SK-N-SH (cell line): ENCODE data around the gene PASK. TPM values are rescaled to one million over a fixed set of nuclear protein-coding genes. Genes with fewer than 3 reads are reported as not detected.

Experiments used
- CTCF ChIA-PET: fragments of 300-600, 350-600 bp; formaldehyde crosslinking; extraction: SDS; loops from one replicate; lab custom pipeline; 2021; lab: Yijun Ruan, JAX
- POLR2A ChIA-PET: fragments of 350-600 bp; sonication (Branson Sonifier 250); formaldehyde crosslinking; extraction: SDS; loops from one replicate; lab custom pipeline; 2020; ENCODE audit warnings: antibody characterized with exemption, inconsistent platforms; lab: Yijun Ruan, JAX
- DNase-seq: peaks from one replicate; pipeline ENCODE4 v3.0.0; 2012
- H2AFZ ChIP-seq: fragments of 200-600 bp; sonication (generic); 2 replicates; pipeline ENCODE4 v1.8.1; 2016; ENCODE audit warnings: antibody characterized with exemption, mild to moderate bottlenecking, low read depth
- H3F3A ChIP-seq: fragments of 200-600 bp; sonication (generic); replicated peaks from 2 replicates; pipeline ENCODE3; 2016; ENCODE audit warnings: antibody characterized with exemption, mild to moderate bottlenecking; ENCODE audit not compliant: insufficient read depth
- H3K27ac ChIP-seq, 2 experiments: fragments of 200-500 bp in 1 of 2; fragments of 200-600 bp in 1 of 2; sonication (Bioruptor generic) in 1 of 2; sonication (generic), shearing (Covaris generic) in 1 of 2; 2 replicates each; pipeline versions ENCODE4 v1.5.1 to v1.6.1; 2014 to 2016; ENCODE audit warnings: low read depth in 2 of 2, inconsistent platforms in 1 of 2, low read length in 1 of 2, mild to moderate bottlenecking in 1 of 2, mixed read lengths in 1 of 2
- H3K27me3 ChIP-seq: fragments of 200-600 bp; sonication (generic), shearing (Covaris generic); 2 replicates; pipeline ENCODE4 v1.6.1; 2016; ENCODE audit warnings: mixed run types; ENCODE audit not compliant: insufficient read depth
- H3K36me3 ChIP-seq, 2 experiments: fragments of 200-500 bp in 1 of 2; fragments of 200-600 bp in 1 of 2; sonication (Bioruptor generic) in 1 of 2; sonication (generic) in 1 of 2; replicated peaks in 1 of 2; 2 replicates each; pipeline versions ENCODE3 to v1.5.1; 2014 to 2016; ENCODE audit warnings: low read length in 1 of 2, mild to moderate bottlenecking in 1 of 2; ENCODE audit not compliant: insufficient read depth in 2 of 2, control insufficient read depth in 1 of 2
- H3K4me1 ChIP-seq, 2 experiments: fragments of 200-500 bp in 1 of 2; fragments of 200-600 bp in 1 of 2; sonication (Bioruptor generic) in 1 of 2; sonication (generic), shearing (Covaris generic) in 1 of 2; 2 replicates each; pipeline versions ENCODE4 v1.5.1 to v1.6.1; 2014 to 2016; ENCODE audit warnings: low read depth in 1 of 2, low read length in 1 of 2, mixed run types in 1 of 2; ENCODE audit not compliant: insufficient read depth in 2 of 2, control insufficient read depth in 1 of 2
- H3K4me2 ChIP-seq: fragments of 200-600 bp; sonication (generic), shearing (Covaris generic); 2 replicates; pipeline ENCODE4 v1.6.1; 2017; ENCODE audit warnings: mixed run types
- H3K4me3 ChIP-seq, 2 experiments: fragments of 200-500 bp in 1 of 2; fragments of 200-600 bp in 1 of 2; sonication (Bioruptor generic) in 1 of 2; sonication (generic), shearing (Covaris generic) in 1 of 2; 2 replicates each; pipeline versions ENCODE4 v1.5.1 to v1.8.1; 2014 to 2016; ENCODE audit warnings: low read depth in 2 of 2, inconsistent platforms in 1 of 2, low read length in 1 of 2, mild to moderate bottlenecking in 1 of 2, mixed read lengths in 1 of 2, moderate library complexity in 1 of 2
- H3K79me2 ChIP-seq: fragments of 200-600 bp; sonication (generic); 2 replicates; pipeline ENCODE4 v1.8.1; 2017; ENCODE audit warnings: mild to moderate bottlenecking; ENCODE audit not compliant: insufficient read depth
- H3K9ac ChIP-seq: fragments of 200-600 bp; sonication (generic); 2 replicates; pipeline ENCODE4 v1.6.1; 2017; ENCODE audit warnings: mixed run types
- H3K9me2 ChIP-seq: fragments of 200-600 bp; sonication (generic); 2 replicates; pipeline ENCODE4 v1.6.1; 2017; ENCODE audit warnings: mixed run types
- H3K9me3 ChIP-seq: fragments of 200-600 bp; sonication (generic); 2 replicates; pipeline ENCODE4 v1.6.1; 2017; ENCODE audit warnings: mixed run types, mild to moderate bottlenecking, moderate library complexity
- H4K20me1 ChIP-seq: fragments of 200-600 bp; sonication (generic); 2 replicates; pipeline ENCODE4 v1.6.1; 2017; ENCODE audit warnings: mild to moderate bottlenecking, mixed run types; ENCODE audit not compliant: insufficient read depth
- CTCF ChIP-seq: fragments of 200-600 bp; sonication (generic); IDR thresholded peaks from 2 replicates; pipeline ENCODE4 v1.6.1; 2017; ENCODE audit warnings: antibody characterized with exemption, mild to moderate bottlenecking, moderate library complexity
- EP300 ChIP-seq, 2 experiments: IDR thresholded peaks; 2 replicates each; pipeline versions ENCODE4 v1.4.0 to v1.6.1; 2012; ENCODE audit warnings: borderline replicate concordance in 1 of 2, low read depth in 1 of 2, low read length in 1 of 2
- EZH2phosphoT487 ChIP-seq: fragments of 200-600 bp; sonication (generic); IDR thresholded peaks from 2 replicates; pipeline ENCODE4 v1.6.1; 2017; ENCODE audit warnings: low read depth, mixed run types, mild to moderate bottlenecking, antibody characterized with exemption, moderate library complexity, borderline replicate concordance
- FOSL2 ChIP-seq: IDR thresholded peaks from 2 replicates; pipeline ENCODE4 v1.4.0; 2012; ENCODE audit warnings: low read depth, mild to moderate bottlenecking, moderate library complexity, borderline replicate concordance
- FOXM1 ChIP-seq: IDR thresholded peaks from 2 replicates; pipeline ENCODE4 v1.4.0; 2012; ENCODE audit warnings: low read depth, mild to moderate bottlenecking
- JUND ChIP-seq: IDR thresholded peaks from 2 replicates; pipeline ENCODE4 v1.4.0; 2012
- MAX ChIP-seq: IDR thresholded peaks from 2 replicates; pipeline ENCODE4 v1.4.0; 2012; ENCODE audit warnings: low read depth
- MEF2A ChIP-seq: IDR thresholded peaks from 2 replicates; pipeline ENCODE4 v1.4.0; 2012; ENCODE audit warnings: low read depth, borderline replicate concordance
- MXI1 ChIP-seq: IDR thresholded peaks from 2 replicates; pipeline ENCODE4 v1.6.1; 2012; ENCODE audit warnings: mild to moderate bottlenecking, low read depth, low read length, improper control_type of control experiment
- NFIC ChIP-seq: IDR thresholded peaks from 2 replicates; pipeline ENCODE4 v1.4.0; 2012; ENCODE audit warnings: borderline replicate concordance
- NRF1 ChIP-seq: IDR thresholded peaks from 2 replicates; pipeline ENCODE4 v1.6.1; 2012; ENCODE audit warnings: low read depth, mild to moderate bottlenecking, low read length
- PBX3 ChIP-seq: IDR thresholded peaks from 2 replicates; pipeline ENCODE4; 2012
- POLR2AphosphoS5 ChIP-seq: IDR thresholded peaks from 2 replicates; pipeline ENCODE4 v1.6.1; 2012; ENCODE audit warnings: low read depth, low read length
- RFX5 ChIP-seq: IDR thresholded peaks from 2 replicates; pipeline ENCODE4 v1.6.1; 2012; ENCODE audit warnings: mild to moderate bottlenecking, improper control_type of control experiment, low read length
- RXRA ChIP-seq: IDR thresholded peaks from 2 replicates; pipeline ENCODE4 v1.4.0; 2012; ENCODE audit warnings: low read depth, mild to moderate bottlenecking, borderline replicate concordance
- TCF12 ChIP-seq: IDR thresholded peaks from 2 replicates; pipeline ENCODE4 v1.4.0; 2012
- TEAD4 ChIP-seq: IDR thresholded peaks from 2 replicates; pipeline ENCODE4 v1.4.0; 2012; ENCODE audit warnings: mild to moderate bottlenecking, borderline replicate concordance; ENCODE audit not compliant: insufficient read depth
- YY1 ChIP-seq: IDR thresholded peaks from 2 replicates; pipeline ENCODE4 v1.4.0; 2012; ENCODE audit warnings: low read depth, mild to moderate bottlenecking
- WGBS: methylation state at CpG from one replicate; pipeline ENCODE4 v1.1.6; 2017; ENCODE audit warnings: low lambda C conversion rate; 5-methylcytosine and 5-hydroxymethylcytosine counted together
- polyA plus RNA-seq, 3 experiments: library from polyadenylated mRNA; depleted of rRNA; stranded (reverse); fragments of >200 nt; gene quantifications; 2 replicates each; pipeline ENCODE4 v1.2.3, GENCODE V29; 2012

The PASK gene
- polyA plus RNA-seq, 1 of the 3 experiments (the other 2 are of a cell fraction) = 6.3 TPM

- TF ChIP-seq CTCF (no peak), POLR2AphosphoS5 (no peak), EP300 (IDR thresholded peaks at IDR 0.05; ENCODE audit: borderline replicate concordance in 1 of 2, low read depth in 1 of 2, low read length in 1 of 2) (no peak), NRF1 (no peak), FOXM1 (no peak), TEAD4 (no peak), EZH2phosphoT487 (no peak), PBX3 (no peak)
These were observed 24.3 kb upstream of the PASK start (continued) for GRCh38 chr2:241173557-241173956.

GRCh38 chr2:241168366-241168765 is 19.1 kb upstream of the PASK start:
- CTCF ChIA-PET = interaction anchor here (1.5 kb wide), 1 partner anchor 17 kb away, joined by 3 read pairs; no protein-coding TSS in a partner anchor
- Histone ChIP-seq H3F3A (no peaks in the 10 kb centered on the region), H3K4me1 (no peaks in the 10 kb centered on the region), H3K27ac (no peak overlapping the region), H3K9me2 (no peaks in the 10 kb centered on the region), H2AFZ (no peak overlapping the region), H3K79me2 (no peaks in the 10 kb centered on the region), H3K36me3 (peaks cover 30 to 53% of the 10 kb centered on the region in 2 experiments), H3K4me3 (no peak overlapping the region), H3K4me2 (no peak overlapping the region), H3K9me3 (peaks cover 3% of the 10 kb centered on the region; the same call in 1 of the 2 replicates), H3K9ac (no peak overlapping the region), H3K27me3 (no peaks in the 10 kb centered on the region), H4K20me1 (no peaks in the 10 kb centered on the region)
- WGBS = 94% methylated on average over 15 of the region's 15 CpGs
- POLR2A ChIA-PET = no interaction called here
- DNase-seq = no peak
- TF ChIP-seq MXI1 = no peak

- Histone ChIP-seq H3K4me3 (no peak overlapping the region), H4K20me1 (no peaks in the 10 kb centered on the region), H3K27me3 (no peaks in the 10 kb centered on the region), H3K9me2 (no peaks in the 10 kb centered on the region), H2AFZ (no peak overlapping the region), H3K9ac (no peak overlapping the region), H3K27ac (no peak overlapping the region), H3K9me3 (no peaks in the 10 kb centered on the region), H3K79me2 (no peaks in the 10 kb centered on the region), H3K36me3 (peaks cover 6 to 35% of the 10 kb centered on the region in 2 experiments), H3K4me2 (no peak overlapping the region), H3F3A (no peaks in the 10 kb centered on the region), H3K4me1 (no peaks in the 10 kb centered on the region)
- WGBS = 84% methylated on average over 3 of the region's 3 CpGs
- no peak for DNase-seq
- ChIA-PET POLR2A (no interaction called here), CTCF (no interaction called here)
- TF ChIP-seq MEF2A (no peak), MXI1 (no peak), RFX5 (no peak), RXRA (no peak), TCF12 (no peak), TEAD4 (no peak), POLR2AphosphoS5 (no peak), YY1 (no peak), JUND (no peak), CTCF (no peak), NFIC (no peak), FOSL2 (no peak), MAX (no peak)
These were observed 14.4 kb upstream of the PASK start for GRCh38 chr2:241163601-241164118.
